Endothelial cell of umbilical vein (primary cell): ENCODE results near the gene TMEM41B. TPM values are rescaled to one million over a fixed set of nuclear protein-coding genes. Genes with fewer than 3 reads are reported as not detected.

Source experiments
- BruUV-seq: library from RNA; stranded (reverse); fragments of 400-500 nt; replicated peaks from 2 replicates; lab custom pipeline; 2021; lab: Mats Ljungman, UMichigan
- CTCF ChIA-PET: fragments of 300-600, 350-600 bp; sonication (Branson Sonifier 250); formaldehyde crosslinking; loops from one replicate; lab custom pipeline; 2021; ENCODE audit warnings: antibody characterized with exemption, inconsistent platforms; lab: Charles Lee
- POLR2A ChIA-PET: fragments of 300-600, 350-600 bp; sonication (Branson Sonifier 250); formaldehyde crosslinking; loops from one replicate; lab custom pipeline; 2021; ENCODE audit warnings: antibody characterized with exemption, inconsistent platforms; lab: Charles Lee
- DNase-seq: peaks from one replicate; pipeline ENCODE4 v3.0.0-alpha.2; 2011; ENCODE audit warnings: low read depth, low spot score
- FAIRE-seq: peaks from 2 replicates; lab custom pipeline; 2011; peaks lifted over from hg19 to GRCh38; lab: Jason Lieb, UNC
- H2AFZ ChIP-seq: 2 replicates; pipeline ENCODE4 v1.6.0; 2012; ENCODE audit warnings: low read depth, low read length, control low read depth, inconsistent platforms
- H3K27ac ChIP-seq: 2 replicates; pipeline ENCODE4 v1.5.1; 2011; ENCODE audit warnings: low read depth, mild to moderate bottlenecking, control low read depth, low read length, moderate library complexity; ENCODE audit not compliant: insufficient read depth
- H3K27me3 ChIP-seq, 2 experiments: 2 replicates each; pipeline versions ENCODE4 v1.6.0 to v1.6.1; 2011; ENCODE audit warnings: low read length in 2 of 2, mixed read lengths in 1 of 2; ENCODE audit not compliant: control insufficient read depth in 2 of 2, insufficient read depth in 2 of 2
- H3K36me3 ChIP-seq, 2 experiments: 2 replicates in 1 of 2; 3 replicates in 1 of 2; pipeline ENCODE4 v1.5.1; 2011; ENCODE audit warnings: low read length in 2 of 2, mild to moderate bottlenecking in 1 of 2, moderate library complexity in 1 of 2; ENCODE audit not compliant: control insufficient read depth in 2 of 2, insufficient read depth in 2 of 2; ENCODE audit errors: extremely low read depth in 1 of 2
- H3K4me1 ChIP-seq: 3 replicates; pipeline ENCODE4 v1.5.1; 2011; ENCODE audit warnings: mild to moderate bottlenecking, low read length; ENCODE audit not compliant: control insufficient read depth, insufficient read depth; ENCODE audit errors: extremely low read depth
- H3K4me2 ChIP-seq: 2 replicates; pipeline ENCODE4 v1.6.1; 2011; ENCODE audit warnings: low read length, control low read depth, mixed read lengths; ENCODE audit not compliant: insufficient read depth
- H3K4me3 ChIP-seq, 3 experiments: fragments of 200-600 bp in 1 of 3; sonication (generic), shearing (Covaris generic) in 1 of 3; replicated peaks in 1 of 3; 2 replicates each; pipeline ENCODE4 v1.5.1; 2011 to 2016; ENCODE audit warnings: control low read depth in 3 of 3, low read length in 3 of 3, mild to moderate bottlenecking in 2 of 3, inconsistent platforms in 1 of 3, low read depth in 1 of 3, moderate library complexity in 1 of 3; ENCODE audit not compliant: insufficient read depth in 1 of 3
- H3K79me2 ChIP-seq: 2 replicates; pipeline ENCODE4 v1.6.0; 2012; ENCODE audit warnings: low read length, inconsistent platforms; ENCODE audit not compliant: control insufficient read depth, insufficient read depth
- H3K9ac ChIP-seq: replicated peaks from 2 replicates; pipeline ENCODE3; 2011; ENCODE audit warnings: low read length, control low read depth; ENCODE audit not compliant: insufficient read depth; ENCODE audit errors: extremely low read depth
- H3K9me1 ChIP-seq: replicated peaks from 3 replicates; pipeline ENCODE4 v1.6.0; 2011; ENCODE audit warnings: mild to moderate bottlenecking, low read length; ENCODE audit not compliant: control insufficient read depth, insufficient read depth; ENCODE audit errors: extremely low read depth
- H3K9me3 ChIP-seq: replicated peaks from 2 replicates; pipeline ENCODE4 v1.5.1; 2012; ENCODE audit warnings: low read length, inconsistent platforms; ENCODE audit not compliant: control insufficient read depth, insufficient read depth
- H4K20me1 ChIP-seq: replicated peaks from 2 replicates; pipeline ENCODE3; 2011; ENCODE audit warnings: mild to moderate bottlenecking, low read length; ENCODE audit not compliant: control insufficient read depth, insufficient read depth; ENCODE audit errors: extremely low read depth
- FOS ChIP-seq: IDR thresholded peaks from 2 replicates; pipeline ENCODE4 v1.6.1; 2011; ENCODE audit warnings: mild to moderate bottlenecking, low read length, moderate library complexity, borderline replicate concordance; ENCODE audit not compliant: insufficient read depth
- GATA2 ChIP-seq: IDR thresholded peaks from 2 replicates; pipeline ENCODE4 v1.7.0; 2011; ENCODE audit warnings: low read depth, mild to moderate bottlenecking, moderate library complexity, mixed read lengths, low read length; ENCODE audit not compliant: insufficient read length, insufficient read depth
- POLR2A ChIP-seq: IDR thresholded peaks from 2 replicates; pipeline ENCODE4 v1.6.1; 2012; ENCODE audit warnings: low read depth, mild to moderate bottlenecking, control low read depth, low read length
- dilution Hi-C: fragments of 300-500 bp; cut with MboI; formaldehyde crosslinking; loops from one replicate; pipeline ENCODE4 v1.15.0; 2019; ENCODE audit warnings: low sequenced_read_pairs; ENCODE audit not compliant: extremely low pct_ligation_motif_present
- intact Hi-C: fragments of 100-400 bp; cut with micrococcal nuclease; formaldehyde crosslinking; loops from one replicate; pipeline ENCODE4 v1.10.0; 2022
- polyA plus RNA-seq, 4 experiments: library from polyadenylated mRNA; depleted of rRNA in 3 of 4; stranded (reverse) in 3 of 4; unstranded in 1 of 4; fragments of >200 nt; gene quantifications; 2 replicates each; pipeline versions ENCODE4 v1.2.1 to v1.2.3, GENCODE V29; 2011 to 2012; ENCODE audit warnings: missing spikeins in 1 of 4
- small RNA-seq: library from RNA; depleted of rRNA; stranded (forward); fragments of <200 nt; gene quantifications from one replicate; pipeline ENCODE3, GENCODE V24; 2012; ENCODE audit warnings: low replicate concordance, low read depth; ENCODE audit not compliant: insufficient read depth, insufficient read length
- total RNA-seq: library from RNA; stranded (reverse); gene quantifications from 2 replicates; pipeline ENCODE4 v1.2.3, GENCODE V29; 2021

The TMEM41B gene
- total and polyA plus RNA-seq, 2 donors (not counting 3 experiments of a cell fraction or from before 2014, with no cell fraction given) = 16.6 to 39.0 TPM

- H3K4me1 ChIP-seq = peaks cover 5% of the 10 kb centered on the region
- intact Hi-C loops (no loop called here), dilution Hi-C loops (no loop called here)
- H3K9ac ChIP-seq = peak overlapping the region; percentile 32
- H4K20me1 ChIP-seq = peaks cover 6% of the 10 kb centered on the region
- no peak overlapping the region for H2AFZ ChIP-seq
- ChIA-PET POLR2A (no interaction called here), CTCF (interaction anchor here (1.2 to 1.6 kb wide), 3 partner anchors 9 to 275 kb away, joined by 3 to 4 read pairs (median 3); no protein-coding TSS in a partner anchor)
- no peaks in the 10 kb centered on the region for H3K9me3 ChIP-seq
- no TSS peak for BruUV-seq
- H3K4me2 ChIP-seq = peak overlapping the region; percentile 53
- no peak for TF ChIP-seq FOS
- TF ChIP-seq POLR2A = no peak
- no peak for TF ChIP-seq GATA2
- H3K9me1 ChIP-seq = no peaks in the 10 kb centered on the region
- DNase-seq = peak; percentile 86
- H3K4me3 ChIP-seq = no peak overlapping the region
- no peaks in the 10 kb centered on the region for H3K27me3 ChIP-seq
- peaks cover 81% of the 10 kb centered on the region for H3K79me2 ChIP-seq
- no peaks in the 10 kb centered on the region for H3K36me3 ChIP-seq
- no peak overlapping the region for H3K27ac ChIP-seq
- peak; percentile 53 for FAIRE-seq
Observed at GRCh38 chr11:9231848-9232177, 82.6 kb downstream of the TMEM41B start.

Small RNA genes within 50 kb of the gene (small RNA-seq; reads per million reads assigned to genes)
- gene RF00017 = not detected

Other genes with a start within 250 kb of the TMEM41B start
- 1.6 and 3.5 TPM in 2 replicates for gene SCUBE2, start 223.0 kb downstream of the TMEM41B start, total RNA-seq
- gene SCUBE2, start 223.0 kb downstream of the TMEM41B start, polyA plus RNA-seq = 0.54 and 0.55 TPM in 2 replicates
- 116 and 117 TPM in 2 replicates for gene DENND5A, start 49.2 kb downstream of the TMEM41B start, total RNA-seq
- 220 and 237 TPM in 2 replicates for gene DENND5A, start 49.2 kb downstream of the TMEM41B start, polyA plus RNA-seq
- 161 and 170 TPM in 2 replicates for gene IPO7, start 70.1 kb upstream of the TMEM41B start, total RNA-seq
- gene IPO7, start 70.1 kb upstream of the TMEM41B start, polyA plus RNA-seq = 23.0 and 32.9 TPM in 2 replicates
- 19.0 and 22.1 TPM in 2 replicates for gene ZNF143, start 146.4 kb upstream of the TMEM41B start, total RNA-seq
- 29.8 and 39.5 TPM in 2 replicates for gene ZNF143, start 146.4 kb upstream of the TMEM41B start, polyA plus RNA-seq